IPS-NIHi7 (cell line): ENCODE data around the gene TMEM170A.

Source experiments
- DNase-seq: peaks from one replicate; pipeline ENCODE4 v3.0.0; 2012; ENCODE audit warnings: mixed read lengths; ENCODE audit errors: extremely low spot score

The TMEM170A gene

DNA sequence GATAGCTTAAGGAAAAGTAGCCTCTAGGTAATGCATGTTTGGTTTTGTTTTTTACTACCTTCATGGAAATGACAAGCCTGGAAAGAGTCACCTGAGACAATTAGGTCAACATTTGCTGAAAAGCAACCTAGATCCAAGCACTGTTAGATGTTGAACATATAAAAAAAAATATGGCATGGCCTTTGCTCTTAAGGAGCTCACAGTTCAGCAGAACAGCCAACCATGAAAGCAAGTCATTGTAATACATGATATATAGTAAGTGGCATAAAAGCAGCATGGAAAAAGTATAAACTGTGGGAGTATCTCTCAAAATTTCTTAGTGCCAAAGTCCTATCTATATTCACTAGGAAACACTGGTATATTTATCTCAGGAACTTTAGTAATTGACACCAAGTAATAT lies 62.8 kb downstream of the TMEM170A start:
- DNase-seq = no peak

DNA sequence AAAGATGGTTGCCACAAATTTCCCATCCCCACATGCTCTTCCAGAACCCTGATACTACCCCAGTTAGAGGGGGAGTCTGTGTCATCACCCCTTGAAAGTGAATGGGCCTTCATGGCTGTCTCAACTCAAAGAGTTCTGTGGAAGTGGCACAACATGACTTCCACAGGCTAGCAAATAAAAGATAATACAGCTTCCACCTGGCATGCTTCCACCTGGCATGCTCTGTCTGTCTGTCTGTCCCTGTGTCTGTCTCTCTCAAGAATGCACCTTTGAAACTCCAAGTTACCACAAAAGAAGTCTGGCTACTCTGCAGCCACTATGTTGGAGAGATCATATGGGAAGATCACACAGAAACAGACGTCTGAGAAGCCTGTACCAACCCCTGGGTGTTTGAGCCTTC lies 66.2 kb downstream of the TMEM170A start:
- DNase-seq = no peak

DNA sequence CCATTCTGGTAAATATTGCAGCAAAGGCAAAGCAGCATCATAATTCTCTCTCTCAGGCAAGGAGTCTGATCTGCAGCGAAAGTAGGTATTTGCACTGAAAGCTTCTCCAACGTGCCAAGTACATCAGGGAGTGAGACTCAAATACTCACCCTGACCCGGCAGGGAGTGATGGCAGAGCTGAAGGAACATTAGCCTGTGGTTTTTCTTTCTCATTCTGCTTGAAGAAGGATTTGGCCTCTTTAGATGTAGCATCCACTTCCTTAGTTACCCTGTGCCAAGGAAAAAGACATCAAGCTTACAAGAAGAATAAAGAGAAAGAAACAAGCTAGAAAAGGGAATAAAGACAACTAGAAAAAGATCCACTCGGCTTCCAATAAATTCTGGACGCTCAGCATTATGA lies 69.5 kb downstream of the TMEM170A start:
- DNase-seq = no peak
